ENCODE data around the gene TIMM17A.

The TIMM17A gene

DNA sequence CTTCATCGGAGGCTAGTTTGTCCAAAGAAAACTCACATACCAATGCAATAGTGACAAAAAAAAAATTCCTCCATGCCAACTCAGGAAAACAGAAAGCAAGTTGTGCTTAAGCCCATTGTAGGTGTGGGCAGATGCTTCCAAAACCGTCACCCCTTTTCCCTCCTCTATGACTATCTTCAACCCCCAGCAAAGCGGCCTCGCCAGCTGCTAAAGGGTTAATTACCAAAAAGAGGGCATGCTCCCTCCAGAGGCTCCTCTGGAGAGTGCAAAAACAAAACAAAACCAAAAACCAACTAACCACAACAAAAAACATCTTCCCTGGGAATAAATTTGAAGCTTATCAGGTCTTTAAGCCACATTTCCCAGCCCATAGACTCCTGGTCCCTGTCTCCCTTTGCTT, 10.1 kb upstream of the TIMM17A start:
- TF ChIP-seq EP300 (IDR thresholded peaks at IDR 0.05; ENCODE audit: borderline replicate concordance) (no peak), EGR1 (IDR thresholded peaks at IDR 0.05) (no peak), NFIC (IDR thresholded peaks at IDR 0.05) (no peak), RAD21 (IDR thresholded peaks at IDR 0.05; ENCODE audit: low read depth) (no peak), TEAD4 (IDR thresholded peaks at IDR 0.05) (no peak), CEBPB (IDR thresholded peaks at IDR 0.05) (no peak)
- TF ChIP-seq, protein P1, sequence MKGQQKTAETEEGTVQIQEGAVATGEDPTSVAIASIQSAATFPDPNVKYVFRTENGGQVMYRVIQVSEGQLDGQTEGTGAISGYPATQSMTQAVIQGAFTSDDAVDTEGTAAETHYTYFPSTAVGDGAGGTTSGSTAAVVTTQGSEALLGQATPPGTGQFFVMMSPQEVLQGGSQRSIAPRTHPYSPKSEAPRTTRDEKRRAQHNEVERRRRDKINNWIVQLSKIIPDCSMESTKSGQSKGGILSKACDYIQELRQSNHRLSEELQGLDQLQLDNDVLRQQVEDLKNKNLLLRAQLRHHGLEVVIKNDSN (IDR thresholded peaks at IDR 0.05) = no peak

DNA sequence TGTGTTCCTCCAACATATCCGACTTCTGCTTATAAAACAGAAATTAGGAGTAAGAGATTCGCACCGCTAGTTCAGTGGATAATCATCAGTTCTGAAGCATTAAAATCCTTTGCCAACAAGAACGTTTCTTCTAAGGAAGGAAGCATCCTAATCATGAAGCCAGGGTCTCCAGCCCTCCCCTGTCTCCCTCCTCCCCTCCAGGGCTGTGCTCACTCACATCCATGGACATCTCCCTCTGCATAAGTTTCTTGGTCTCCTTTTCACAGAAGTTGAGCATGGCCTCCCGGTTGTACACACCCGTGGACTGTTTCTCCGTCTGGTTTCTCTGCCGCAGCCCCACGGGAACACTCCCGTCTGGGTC, 9.5 kb upstream of the TIMM17A start:
- TF ChIP-seq RAD21 (IDR thresholded peaks at IDR 0.05; ENCODE audit: low read depth) (no peak), ZBTB7A (IDR thresholded peaks at IDR 0.05; ENCODE audit: low read depth) (no peak), TEAD4 (IDR thresholded peaks at IDR 0.05) (no peak), TAF1 (IDR thresholded peaks at IDR 0.05; ENCODE audit: low read depth) (no peak), EP300 (IDR thresholded peaks at IDR 0.05; ENCODE audit: borderline replicate concordance) (no peak), FOXM1 (IDR thresholded peaks at IDR 0.05; ENCODE audit: borderline replicate concordance, low read depth) (no peak), YY1 (IDR thresholded peaks at IDR 0.05; ENCODE audit: low read depth) (no peak), CREB1 (IDR thresholded peaks at IDR 0.05; ENCODE audit: low read depth) (no peak), TCF12 (IDR thresholded peaks at IDR 0.05; ENCODE audit: low read depth) (no peak), EGR1 (IDR thresholded peaks at IDR 0.05) (no peak), NFIC (IDR thresholded peaks at IDR 0.05) (no peak)
- TF ChIP-seq, protein P2, sequence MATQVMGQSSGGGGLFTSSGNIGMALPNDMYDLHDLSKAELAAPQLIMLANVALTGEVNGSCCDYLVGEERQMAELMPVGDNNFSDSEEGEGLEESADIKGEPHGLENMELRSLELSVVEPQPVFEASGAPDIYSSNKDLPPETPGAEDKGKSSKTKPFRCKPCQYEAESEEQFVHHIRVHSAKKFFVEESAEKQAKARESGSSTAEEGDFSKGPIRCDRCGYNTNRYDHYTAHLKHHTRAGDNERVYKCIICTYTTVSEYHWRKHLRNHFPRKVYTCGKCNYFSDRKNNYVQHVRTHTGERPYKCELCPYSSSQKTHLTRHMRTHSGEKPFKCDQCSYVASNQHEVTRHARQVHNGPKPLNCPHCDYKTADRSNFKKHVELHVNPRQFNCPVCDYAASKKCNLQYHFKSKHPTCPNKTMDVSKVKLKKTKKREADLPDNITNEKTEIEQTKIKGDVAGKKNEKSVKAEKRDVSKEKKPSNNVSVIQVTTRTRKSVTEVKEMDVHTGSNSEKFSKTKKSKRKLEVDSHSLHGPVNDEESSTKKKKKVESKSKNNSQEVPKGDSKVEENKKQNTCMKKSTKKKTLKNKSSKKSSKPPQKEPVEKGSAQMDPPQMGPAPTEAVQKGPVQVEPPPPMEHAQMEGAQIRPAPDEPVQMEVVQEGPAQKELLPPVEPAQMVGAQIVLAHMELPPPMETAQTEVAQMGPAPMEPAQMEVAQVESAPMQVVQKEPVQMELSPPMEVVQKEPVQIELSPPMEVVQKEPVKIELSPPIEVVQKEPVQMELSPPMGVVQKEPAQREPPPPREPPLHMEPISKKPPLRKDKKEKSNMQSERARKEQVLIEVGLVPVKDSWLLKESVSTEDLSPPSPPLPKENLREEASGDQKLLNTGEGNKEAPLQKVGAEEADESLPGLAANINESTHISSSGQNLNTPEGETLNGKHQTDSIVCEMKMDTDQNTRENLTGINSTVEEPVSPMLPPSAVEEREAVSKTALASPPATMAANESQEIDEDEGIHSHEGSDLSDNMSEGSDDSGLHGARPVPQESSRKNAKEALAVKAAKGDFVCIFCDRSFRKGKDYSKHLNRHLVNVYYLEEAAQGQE (IDR thresholded peaks at IDR 0.05; ENCODE audit: low read depth) = no peak
- TF ChIP-seq, protein P1 (IDR thresholded peaks at IDR 0.05) = no peak

DNA sequence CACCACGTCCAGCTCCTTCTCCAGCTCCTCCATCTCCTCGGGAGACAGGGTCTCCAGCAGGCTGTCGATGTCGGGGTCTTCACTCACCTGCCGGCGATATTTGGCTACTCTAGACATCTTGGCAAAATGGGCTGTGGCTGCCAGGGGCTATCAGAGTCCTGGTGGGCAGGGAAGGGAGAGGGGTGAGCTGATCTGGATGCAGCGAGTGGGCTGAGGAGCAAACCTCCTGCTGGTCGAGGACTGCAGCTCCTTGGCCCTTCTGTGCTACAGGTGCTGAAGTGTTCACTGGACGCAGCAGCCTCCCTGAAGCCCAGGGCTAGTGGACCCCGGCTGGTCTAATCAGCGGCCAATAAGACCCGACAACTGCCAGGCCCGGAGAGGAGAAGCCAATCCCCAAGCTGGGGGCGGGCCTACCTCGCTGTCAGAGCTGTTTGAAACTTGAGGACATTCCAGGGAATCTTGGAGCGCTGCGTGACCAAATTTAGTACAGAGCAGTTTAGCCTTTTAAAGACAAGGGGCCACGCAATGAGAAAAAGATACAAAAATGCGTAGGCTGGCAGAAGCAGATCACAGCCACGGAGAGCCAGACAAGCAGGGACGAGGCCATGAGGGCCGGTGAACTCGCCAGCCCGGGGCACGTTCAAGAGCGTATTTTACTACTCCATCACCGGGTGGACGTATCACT, 8.9 kb upstream of the TIMM17A start, which contains the start of gene LMOD1:
LMOD1 (minus strand) TSS at position 325 of the 685 bp plus-strand sequence; CDS start at position 117, 208 bp downstream.
- TF ChIP-seq, protein P2 (IDR thresholded peaks at IDR 0.05; ENCODE audit: low read depth) = no peak
- TF ChIP-seq, protein P3, sequence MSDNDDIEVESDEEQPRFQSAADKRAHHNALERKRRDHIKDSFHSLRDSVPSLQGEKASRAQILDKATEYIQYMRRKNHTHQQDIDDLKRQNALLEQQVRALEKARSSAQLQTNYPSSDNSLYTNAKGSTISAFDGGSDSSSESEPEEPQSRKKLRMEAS (IDR thresholded peaks at IDR 0.05) = peak; percentile 63
- TF ChIP-seq NFIC (IDR thresholded peaks at IDR 0.05) (no peak), RAD21 (IDR thresholded peaks at IDR 0.05; ENCODE audit: low read depth) (no peak), ZBTB7A (IDR thresholded peaks at IDR 0.05; ENCODE audit: low read depth) (peak; percentile 83), TCF12 (IDR thresholded peaks at IDR 0.05; ENCODE audit: low read depth) (no peak), CEBPB (IDR thresholded peaks at IDR 0.05) (no peak), EP300 (IDR thresholded peaks at IDR 0.05; ENCODE audit: borderline replicate concordance) (0 out of 2 replicates have a peak, but pooled peaks have one; percentile 32), YY1 (IDR thresholded peaks at IDR 0.05; ENCODE audit: low read depth) (no peak), FOXM1 (IDR thresholded peaks at IDR 0.05; ENCODE audit: borderline replicate concordance, low read depth) (no peak), EGR1 (IDR thresholded peaks at IDR 0.05) (no peak), TAF1 (IDR thresholded peaks at IDR 0.05; ENCODE audit: low read depth) (0 out of 2 replicates have a peak, but pooled peaks have one; percentile 29), CREB1 (IDR thresholded peaks at IDR 0.05; ENCODE audit: low read depth) (no peak), TEAD4 (IDR thresholded peaks at IDR 0.05) (peak; percentile 94)
- TF ChIP-seq, protein P1 (IDR thresholded peaks at IDR 0.05) = no peak

DNA sequence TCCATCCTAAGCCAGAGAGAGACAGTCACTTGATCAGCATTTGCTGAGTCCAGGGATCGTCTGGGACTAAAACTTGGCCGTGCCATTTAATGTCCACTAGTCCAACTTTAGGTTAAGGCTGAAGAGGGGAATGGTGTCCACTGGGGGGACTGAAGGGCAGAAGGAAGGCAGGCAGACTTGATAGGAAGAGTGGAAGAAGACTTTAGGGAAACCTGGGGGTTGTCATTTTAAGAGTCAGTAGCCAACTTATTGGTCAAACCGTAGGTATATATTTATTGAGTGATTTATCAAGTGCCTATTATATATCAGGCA, 7.7 kb upstream of the TIMM17A start:
- TF ChIP-seq, protein P2 (IDR thresholded peaks at IDR 0.05; ENCODE audit: low read depth) = no peak
- TF ChIP-seq RAD21 (IDR thresholded peaks at IDR 0.05; ENCODE audit: low read depth) (no peak), TEAD4 (IDR thresholded peaks at IDR 0.05) (no peak), NFIC (IDR thresholded peaks at IDR 0.05) (no peak), FOXM1 (IDR thresholded peaks at IDR 0.05; ENCODE audit: borderline replicate concordance, low read depth) (no peak), CREB1 (IDR thresholded peaks at IDR 0.05; ENCODE audit: low read depth) (no peak), CEBPB (IDR thresholded peaks at IDR 0.05) (no peak), TAF1 (IDR thresholded peaks at IDR 0.05; ENCODE audit: low read depth) (no peak), TCF12 (IDR thresholded peaks at IDR 0.05; ENCODE audit: low read depth) (no peak), YY1 (IDR thresholded peaks at IDR 0.05; ENCODE audit: low read depth) (no peak), EP300 (IDR thresholded peaks at IDR 0.05; ENCODE audit: borderline replicate concordance) (no peak), EGR1 (IDR thresholded peaks at IDR 0.05) (no peak), ZBTB7A (IDR thresholded peaks at IDR 0.05; ENCODE audit: low read depth) (no peak)
- TF ChIP-seq, protein P3 (IDR thresholded peaks at IDR 0.05) = no peak
- TF ChIP-seq, protein P1 (IDR thresholded peaks at IDR 0.05) = no peak
